Erythroblast (primary cell): Measurements from ENCODE around the gene EDN2.
A peak's percentile ranks its signal among the peaks of the same experiment; 100 is the strongest.

Experiments
- DNase-seq, 2 experiments: peaks; one replicate each; lab custom pipeline; 2025; lab: John Stamatoyannopoulos, UW
- GATA1 ChIP-seq: IDR thresholded peaks from 2 replicates; pipeline ENCODE4 v1.6.1; 2011; ENCODE audit warnings: low read depth, mild to moderate bottlenecking, control low read depth, low read length, moderate library complexity
- POLR2A ChIP-seq: IDR thresholded peaks from 2 replicates; pipeline ENCODE4 v1.6.1; 2011; ENCODE audit warnings: mild to moderate bottlenecking, low read length

The EDN2 gene

DNA sequence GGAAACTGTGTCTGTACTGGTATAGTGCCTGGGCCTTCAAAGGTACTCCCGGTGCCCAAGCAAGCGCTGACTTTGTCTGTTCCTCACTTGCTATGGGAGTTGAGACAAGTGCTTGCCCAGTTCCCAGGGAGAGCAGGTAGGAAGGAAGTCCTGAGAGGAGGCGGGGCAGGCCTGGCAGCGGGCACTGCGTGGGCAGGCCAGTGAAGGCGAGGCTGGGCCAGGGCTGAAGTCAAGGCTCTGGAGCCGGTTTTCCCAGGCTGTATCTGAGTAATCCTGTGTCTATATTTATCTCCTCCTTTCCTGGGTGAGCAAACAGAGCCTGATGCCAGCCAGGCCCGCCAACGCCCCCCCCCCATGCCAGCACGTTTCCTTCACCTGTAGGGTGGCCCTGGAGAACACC lies 15.9 kb upstream of the EDN2 start:
- DNase-seq, result no peak
- TF ChIP-seq POLR2A, result no peak

DNA sequence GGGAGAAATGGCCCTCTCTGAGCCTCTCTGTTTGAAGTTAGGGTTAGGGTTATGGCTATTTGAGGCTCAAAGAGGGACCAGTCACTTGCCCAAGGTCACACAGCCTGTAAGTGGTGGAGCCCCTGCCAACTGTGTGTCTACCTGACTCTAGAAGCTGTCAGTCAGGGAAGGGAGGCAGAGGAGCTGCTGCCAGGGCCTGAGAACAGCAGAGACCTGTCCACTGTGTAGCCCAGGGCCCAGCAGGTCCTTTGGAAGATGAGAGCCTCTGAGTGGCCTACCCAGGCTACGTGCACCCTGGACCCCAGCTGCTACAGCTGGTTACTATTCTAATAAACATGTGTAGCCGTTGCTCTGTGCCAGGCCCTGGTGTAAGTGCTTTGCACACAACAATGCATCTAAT lies 15.1 kb upstream of the EDN2 start:
- DNase-seq, result no peak
- TF ChIP-seq POLR2A, result no peak
- TF ChIP-seq GATA1, result no peak

DNA sequence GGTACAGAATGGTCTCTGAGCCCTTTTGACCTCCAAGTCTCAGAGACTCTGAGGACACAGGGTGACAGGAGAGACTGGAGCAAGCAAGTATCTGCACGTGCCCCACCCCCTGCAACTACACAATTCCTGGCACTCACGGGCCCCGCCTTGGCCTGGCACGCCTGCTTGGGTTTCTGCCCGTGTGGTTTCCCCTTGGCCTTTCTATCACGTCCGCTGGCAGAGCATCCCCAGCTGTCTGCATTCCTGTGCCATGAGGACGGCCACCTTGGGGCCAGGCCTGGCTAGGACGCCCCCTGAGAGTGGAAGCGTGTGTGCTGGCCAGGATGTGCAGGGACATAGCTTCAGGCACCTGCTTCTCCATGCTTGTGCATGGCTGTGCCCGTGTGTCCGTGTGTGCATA lies 14.3 kb upstream of the EDN2 start:
- no peak for DNase-seq

DNA sequence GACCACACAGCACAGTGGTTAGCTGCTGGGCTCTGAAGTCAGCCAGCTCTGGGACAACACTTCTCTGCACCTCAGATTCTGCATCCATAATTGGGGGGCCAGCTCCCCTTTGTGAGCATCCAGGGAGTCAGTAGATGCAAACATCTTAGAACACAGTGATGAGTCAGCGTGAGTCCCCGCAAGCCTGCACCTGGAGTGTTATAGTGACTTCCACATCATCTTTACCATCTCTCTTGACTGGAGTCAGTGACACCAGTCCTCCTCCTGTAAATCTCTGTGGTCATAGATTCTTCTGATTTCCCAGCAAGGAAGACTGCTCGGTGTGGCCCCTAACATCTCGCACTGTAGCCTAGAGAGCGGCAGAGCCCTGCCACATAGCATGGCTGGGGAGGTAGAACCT lies 13.9 kb upstream of the EDN2 start:
- TF ChIP-seq GATA1, result no peak
- TF ChIP-seq POLR2A, result no peak
- DNase-seq, result no peak

More for the DNA sequence above, 14.3 kb upstream of the EDN2 start:
- no peak for TF ChIP-seq GATA1
- TF ChIP-seq POLR2A, result no peak

DNA sequence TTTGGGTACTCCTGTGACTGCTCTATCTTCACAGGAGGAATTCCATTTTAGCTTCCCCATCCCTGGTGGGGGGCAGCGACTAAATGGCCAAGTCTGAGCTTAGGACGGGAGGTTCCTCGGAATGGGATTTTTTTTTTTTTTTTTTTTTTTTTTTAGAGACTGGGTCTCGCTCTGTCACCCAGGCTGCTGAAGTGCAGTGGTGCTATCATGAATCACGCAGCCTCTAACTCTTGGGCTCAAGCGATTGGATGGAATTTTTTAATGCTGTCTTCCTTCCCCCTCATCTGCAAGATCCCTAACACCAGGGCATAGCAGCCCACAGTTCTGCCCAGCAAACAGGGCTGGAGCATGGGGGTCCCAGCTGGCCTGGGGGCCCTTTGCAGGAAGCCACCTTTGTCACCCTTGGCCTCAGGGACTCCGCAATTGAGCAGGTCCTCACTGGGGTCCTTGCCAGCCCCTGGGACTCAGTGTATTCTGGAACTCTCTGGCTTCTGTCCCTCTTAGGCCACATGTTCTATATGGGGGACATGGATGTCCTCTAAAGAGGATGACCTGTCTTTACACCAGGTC lies 13.1 kb upstream of the EDN2 start:
- TF ChIP-seq GATA1 (no peak), POLR2A (no peak)
- DNase-seq, result no peak

DNA sequence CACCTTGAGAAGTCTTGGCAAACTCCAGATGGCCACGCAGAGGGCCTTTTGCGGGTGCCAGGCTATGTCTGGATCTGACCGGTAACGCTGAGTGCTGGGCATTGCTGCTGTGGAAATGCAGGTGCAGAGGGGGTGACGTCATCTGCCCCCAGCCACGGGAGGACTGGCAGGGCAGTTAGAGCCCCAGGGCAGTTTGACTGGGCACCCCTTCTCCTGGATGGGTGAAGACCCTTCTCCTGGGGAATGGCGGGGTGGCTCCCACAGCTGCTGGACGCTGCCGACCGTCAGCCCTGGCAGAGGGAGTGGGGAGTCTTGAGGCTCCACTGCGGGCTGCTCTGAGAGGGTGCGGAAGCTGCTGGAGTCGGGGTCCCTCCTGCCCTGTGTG lies 12.6 kb upstream of the EDN2 start:
- TF ChIP-seq GATA1, result no peak
- no peak for TF ChIP-seq POLR2A
- no peak for DNase-seq

DNA sequence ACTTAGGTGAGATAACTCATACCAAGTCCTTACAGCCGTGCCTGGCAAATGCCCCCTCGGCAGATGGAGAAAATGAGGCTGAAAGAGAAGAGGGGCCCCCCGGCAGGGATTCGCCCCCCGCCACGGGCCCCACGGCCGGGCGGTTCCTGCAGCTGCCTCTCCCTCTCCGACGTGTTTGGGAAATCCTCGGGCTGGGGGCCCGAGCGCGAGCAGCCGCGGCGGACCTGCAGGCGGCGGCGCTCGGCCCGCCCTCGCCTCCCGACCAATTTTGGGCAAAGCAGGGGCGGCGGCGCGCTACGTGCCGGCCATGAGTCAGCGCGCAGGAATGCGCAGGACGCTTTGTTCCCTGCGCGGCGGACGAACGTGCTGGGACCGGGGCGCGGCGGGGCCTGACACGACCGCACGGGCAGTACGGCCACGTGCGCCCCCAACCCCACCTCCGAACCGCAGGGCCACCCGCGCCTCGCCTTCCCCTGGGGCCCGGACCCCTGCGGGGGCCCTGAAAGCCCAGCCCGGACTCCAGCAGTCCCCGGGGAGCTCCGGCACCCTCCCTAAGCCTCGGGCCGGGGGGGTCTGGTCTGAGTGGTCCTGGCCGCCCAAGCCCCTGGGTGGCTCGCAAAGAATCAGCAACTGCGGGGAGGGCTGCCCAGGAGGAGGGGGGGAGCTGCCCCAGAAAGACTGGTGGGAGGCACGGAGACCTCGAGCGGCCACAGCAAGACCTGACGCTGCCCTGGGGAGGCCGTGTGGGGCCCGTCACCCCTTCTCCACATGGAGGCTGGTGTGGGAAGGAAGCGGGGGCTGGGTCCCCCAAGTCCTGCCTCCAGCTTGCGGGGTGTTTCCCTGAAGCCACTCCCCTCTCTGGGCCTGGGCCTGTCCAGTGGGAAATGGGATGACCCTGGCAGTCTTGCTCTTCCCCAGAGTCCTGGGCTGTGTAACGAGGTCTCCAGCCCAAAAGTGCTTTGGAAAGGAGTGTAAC lies 11.9 kb upstream of the EDN2 start:
- TF ChIP-seq GATA1, result no peak
- DNase-seq, result peak; percentile 58 to 75

DNA sequence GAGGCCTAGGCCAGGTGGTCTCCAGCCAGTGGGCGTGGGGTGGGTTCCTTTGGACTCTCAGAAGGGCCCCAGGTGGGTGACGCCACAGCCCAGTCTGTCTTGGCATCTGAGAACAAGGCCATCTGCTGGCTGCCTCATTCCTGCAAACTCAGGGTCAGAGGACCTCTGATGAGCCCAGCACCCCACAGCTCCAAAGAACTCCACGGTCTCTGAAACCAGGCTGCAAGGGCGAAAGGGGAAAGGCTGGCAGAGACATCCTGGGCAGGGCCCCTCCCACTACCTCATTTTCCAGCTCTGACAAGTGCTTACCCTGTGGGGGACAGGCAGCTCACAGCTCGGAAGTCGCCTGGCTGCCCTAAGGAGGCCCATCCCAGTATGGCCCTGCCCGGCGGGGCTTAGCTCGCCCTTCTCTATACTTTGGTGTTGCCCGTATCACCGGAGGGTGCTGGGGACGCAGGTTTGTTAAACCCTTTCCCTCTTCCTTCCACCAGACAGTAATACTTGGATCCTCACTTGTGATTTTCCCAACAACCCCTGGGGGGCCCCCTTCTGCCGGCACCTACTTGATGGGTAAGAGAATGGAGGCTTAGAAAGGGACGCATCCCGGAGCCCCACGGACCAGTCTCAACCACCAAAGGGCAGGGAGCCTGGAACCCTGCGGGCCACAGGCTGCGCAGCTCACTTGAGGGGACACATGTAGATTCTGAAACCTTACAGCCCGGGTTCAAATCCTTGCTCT lies 10.9 kb upstream of the EDN2 start:
- no peak for TF ChIP-seq POLR2A
- TF ChIP-seq GATA1, result no peak
- peak; percentile 34 to 46 for DNase-seq

- no peak for TF ChIP-seq GATA1
- no peak for TF ChIP-seq POLR2A
- peak in 1 of 2 experiments; percentile 36 for DNase-seq
These were observed 10.1 kb upstream of the EDN2 start for GRCh38 chr1:41494351-41495209.

- peak; percentile 17 to 36 for DNase-seq
These were observed 9.3 kb upstream of the EDN2 start for GRCh38 chr1:41493626-41494350.

GRCh38 chr1:41493117-41493536 lies 8.6 kb upstream of the EDN2 start:
- DNase-seq, result peak; percentile 76 to 86
- no peak for TF ChIP-seq POLR2A
- no peak for TF ChIP-seq GATA1

More at GRCh38 chr1:41493626-41494350, 9.3 kb upstream of the EDN2 start:
- TF ChIP-seq GATA1 (no peak), POLR2A (no peak)

GRCh38 chr1:41492341-41492848 lies 7.9 kb upstream of the EDN2 start:
- TF ChIP-seq GATA1, result no peak
- TF ChIP-seq POLR2A, result no peak
- DNase-seq, result peak; percentile 62 to 77
